K562 (cell line): ENCODE data around the gene CKAP2. TPM values are rescaled to one million over a fixed set of nuclear protein-coding genes. Genes with fewer than 3 reads are reported as not detected.

Source experiments
- AFF1 ChIP-seq, 2 experiments: fragments of 450-650 bp; IDR thresholded peaks; 2 replicates each; pipeline ENCODE4 v1.6.1; 2018; ENCODE audit warnings: mild to moderate bottlenecking in 2 of 2, low read depth in 1 of 2; ENCODE audit not compliant: partially characterized antibody in 2 of 2
- TFAP4 ChIP-seq: sonication (generic); formaldehyde crosslinking; IDR thresholded peaks from 2 replicates; pipeline ENCODE4 v1.8.0; 2022; ENCODE audit warnings: missing genetic modification reagents, mild to moderate bottlenecking, moderate library complexity, borderline replicate concordance
- THAP12 ChIP-seq: fragments of 250-450 bp; sonication (Bioruptor Pico); IDR thresholded peaks from 2 replicates; pipeline ENCODE4 v1.9.0; 2021; ENCODE audit warnings: mild to moderate bottlenecking, inconsistent platforms
- polyA plus RNA-seq, 8 experiments: library from polyadenylated mRNA; depleted of rRNA in 4 of 8; stranded (reverse) in 5 of 8; unstranded in 3 of 8; fragments of >200 nt; fragmentation: Nextera tagmentation in 2 of 8; fragmentation: Illumina TruSeq in 1 of 8; extraction: Ambion mirVana in 2 of 8; extraction: Trizol in 1 of 8; gene quantifications; 2 replicates each; pipeline versions ENCODE4 v1.2.1 to v1.2.3, GENCODE V29; 2011 to 2014; ENCODE audit warnings: inconsistent platforms in 1 of 8, missing spikeins in 1 of 8
- total RNA-seq, 7 experiments: library from RNA; depleted of rRNA in 6 of 7; stranded (reverse); fragments of >200 nt in 6 of 7; fragmentation: Illumina TruSeq in 2 of 7; extraction: Trizol in 2 of 7; gene quantifications; 2 replicates each; pipeline versions ENCODE4 v1.2.1 to v1.2.3, GENCODE V29; 2011 to 2021; ENCODE audit warnings: low replicate concordance in 1 of 7

Gene CKAP2
- total and polyA plus RNA-seq, 9 of the 15 experiments (the other 6 are each of a cell fraction or from before 2014, with no cell fraction given): 21.9 to 63.5 (median 34.8) TPM

GRCh38 chr13:52454820-52455676, at the start of gene CKAP2 (continued):
- TF ChIP-seq AFF1 (IDR thresholded peaks at IDR 0.05; ENCODE audit: low read depth in 1 of 2, partially characterized antibody in 2 of 2) (peak in 1 of 2 experiments; percentile 45), THAP12 (no peak), TFAP4 (CRISPR knock-in tag) (peak; percentile 53; the same call in 1 of the 2 replicates)
